GM23338 (cell line): Measurements from ENCODE around the gene DUSP6. TPM values are rescaled to one million over a fixed set of nuclear protein-coding genes. Genes with fewer than 3 reads are reported as not detected.

Experiments used
- ATAC-seq: fragments of 200-7000 bp; cut with Tn5 transposase; 3 replicates; pipeline ENCODE4 v1.9.1; 2020
- DNase-seq: peaks from one replicate; pipeline ENCODE4 v3.0.0-alpha.2; 2015; ENCODE audit warnings: low spot score
- H2AFZ ChIP-seq: fragments of 200-600 bp; sonication (generic); 2 replicates; pipeline ENCODE4 v1.8.0; 2016; ENCODE audit warnings: antibody characterized with exemption, mild to moderate bottlenecking, moderate library complexity
- H3F3A ChIP-seq: fragments of 200-600 bp; sonication (generic); replicated peaks from 2 replicates; pipeline ENCODE4 v1.8.0; 2017; ENCODE audit warnings: antibody characterized with exemption, mixed run types, low read depth
- H3K27ac ChIP-seq: fragments of 200-600 bp; sonication (generic); 2 replicates; pipeline ENCODE4 v1.6.1; 2016; ENCODE audit warnings: low read depth
- H3K27me3 ChIP-seq: fragments of 200-600 bp; sonication (generic); 2 replicates; pipeline ENCODE4 v1.8.0; 2016; ENCODE audit warnings: mild to moderate bottlenecking, mixed run types, moderate library complexity; ENCODE audit not compliant: insufficient read depth
- H3K36me3 ChIP-seq: fragments of 200-600 bp; sonication (generic); 2 replicates; pipeline ENCODE4 v1.8.0; 2016; ENCODE audit warnings: mild to moderate bottlenecking; ENCODE audit not compliant: insufficient read depth
- H3K4me1 ChIP-seq: fragments of 200-600 bp; sonication (generic); 2 replicates; pipeline ENCODE4 v1.8.0; 2016; ENCODE audit warnings: mild to moderate bottlenecking, moderate library complexity; ENCODE audit not compliant: insufficient read depth
- H3K4me2 ChIP-seq: fragments of 200-600 bp; sonication (generic); 2 replicates; pipeline ENCODE4 v1.7.1; 2017; ENCODE audit warnings: mixed run types
- H3K4me3 ChIP-seq: fragments of 200-600 bp; sonication (generic); 2 replicates; pipeline ENCODE4 v1.6.1; 2016; ENCODE audit warnings: mixed run types
- H3K79me2 ChIP-seq: fragments of 200-600 bp; sonication (generic); replicated peaks from 2 replicates; pipeline ENCODE4 v1.8.0; 2017; ENCODE audit warnings: mild to moderate bottlenecking; ENCODE audit not compliant: insufficient read depth
- H3K9me2 ChIP-seq: fragments of 200-600 bp; sonication (generic); 2 replicates; pipeline ENCODE4 v1.8.0; 2017; ENCODE audit not compliant: insufficient read depth
- H4K20me1 ChIP-seq: fragments of 200-600 bp; sonication (generic); replicated peaks from 2 replicates; pipeline ENCODE4 v1.8.0; 2017; ENCODE audit warnings: mild to moderate bottlenecking; ENCODE audit not compliant: insufficient read depth
- H3K27ac Mint-ChIP-seq: 2 replicates; pipeline ENCODE4 v1.8.0; 2020; ENCODE audit warnings: inconsistent platforms, mild to moderate bottlenecking, moderate library complexity, mixed read lengths
- H3K27me3 Mint-ChIP-seq: 3 replicates; pipeline ENCODE4 v1.8.0; 2022; ENCODE audit warnings: low read depth, mild to moderate bottlenecking, moderate library complexity, mixed read lengths, inconsistent platforms; ENCODE audit not compliant: insufficient read depth, poor library complexity
- H3K36me3 Mint-ChIP-seq: 3 replicates; pipeline ENCODE4 v1.8.0; 2021; ENCODE audit warnings: low read depth, mild to moderate bottlenecking, inconsistent platforms, moderate library complexity, mixed read lengths
- H3K4me1 Mint-ChIP-seq: 3 replicates; pipeline ENCODE4 v1.8.0; 2020; ENCODE audit warnings: mild to moderate bottlenecking, inconsistent platforms, mixed read lengths
- H3K4me3 Mint-ChIP-seq: 3 replicates; pipeline ENCODE4 v1.8.0; 2021; ENCODE audit warnings: moderate library complexity, mild to moderate bottlenecking, inconsistent platforms, mixed read lengths
- H3K9me3 Mint-ChIP-seq: 3 replicates; pipeline ENCODE4 v1.8.0; 2020; ENCODE audit warnings: moderate library complexity, mild to moderate bottlenecking, inconsistent platforms, mixed read lengths
- CTCF ChIP-seq, 2 experiments: fragments of 200-600 bp in 1 of 2; sonication (generic) in 1 of 2; conservative IDR thresholded peaks; 2 replicates each; pipeline versions ENCODE4 v1.5.1 to v1.6.1; 2016 to 2017; ENCODE audit warnings: antibody characterized with exemption in 2 of 2, low read depth in 2 of 2, mild to moderate bottlenecking in 2 of 2, moderate library complexity in 1 of 2
- EZH2 ChIP-seq: fragments of 200-600 bp; sonication (generic); IDR thresholded peaks from one replicate; pipeline ENCODE4 v1.8.0; 2017; ENCODE audit warnings: antibody characterized with exemption, mild to moderate bottlenecking, low read depth; ENCODE audit not compliant: unreplicated experiment
- EZH2phosphoT487 ChIP-seq: fragments of 200-600 bp; sonication (generic); IDR thresholded peaks from one replicate; pipeline ENCODE4 v1.8.1; 2018; ENCODE audit warnings: antibody characterized with exemption; ENCODE audit not compliant: unreplicated experiment
- JUNB ChIP-seq: IDR thresholded peaks from one replicate; pipeline ENCODE4 v1.6.1; 2016; ENCODE audit warnings: antibody characterized with exemption; ENCODE audit not compliant: unreplicated experiment
- NANOG ChIP-seq: IDR thresholded peaks from 2 replicates; pipeline ENCODE4 v1.6.1; 2016; ENCODE audit warnings: antibody characterized with exemption, borderline replicate concordance
- POLR2AphosphoS5 ChIP-seq: IDR thresholded peaks from 2 replicates; pipeline ENCODE4 v1.6.1; 2016; ENCODE audit warnings: antibody characterized with exemption, low read depth
- REST ChIP-seq: IDR thresholded peaks from one replicate; pipeline ENCODE4 v1.6.1; 2018; ENCODE audit warnings: antibody characterized with exemption; ENCODE audit not compliant: unreplicated experiment
- ZNF114 ChIP-seq: fragments of 250-450 bp; sonication (Bioruptor Pico); IDR thresholded peaks from 2 replicates; pipeline ENCODE4 v1.5.0; 2020; ENCODE audit warnings: mild to moderate bottlenecking, moderate library complexity
- ZNF331 ChIP-seq: fragments of 250-450 bp; sonication (Bioruptor Pico); IDR thresholded peaks from 2 replicates; pipeline ENCODE4 v1.5.0; 2020; ENCODE audit warnings: low read depth, mild to moderate bottlenecking, moderate library complexity
- ZNF462 ChIP-seq: fragments of 250-450 bp; sonication (Bioruptor Pico); IDR thresholded peaks from 2 replicates; pipeline ENCODE4 v1.5.0; 2020; ENCODE audit warnings: mild to moderate bottlenecking, moderate library complexity
- polyA plus RNA-seq: library from polyadenylated mRNA; unstranded; fragments of >200 nt; fragmentation: Nextera tagmentation; extraction: Ambion mirVana; gene quantifications from 2 replicates; pipeline ENCODE4 v1.2.1, GENCODE V29; 2016
- total RNA-seq: library from RNA; depleted of rRNA; stranded (reverse); fragments of >200 nt; shearing (Covaris generic); gene quantifications from 2 replicates; pipeline ENCODE4 v1.2.3, GENCODE V29; 2014

The DUSP6 gene
- total and polyA plus RNA-seq, 2 experiments from 2014 or later: 117 to 191 TPM

- Mint-ChIP-seq H3K27ac (no peak overlapping the region), H3K9me3 (no peaks in the 10 kb centered on the region), H3K27me3 (no peaks in the 10 kb centered on the region), H3K4me3 (no peak overlapping the region), H3K4me1 (peaks cover 17% of the 10 kb centered on the region; the same call in 2 of the 3 replicates), H3K36me3 (no peaks in the 10 kb centered on the region)
- DNase-seq: no peak
- no peak overlapping the region for H3K27ac ChIP-seq
- no peaks in the 10 kb centered on the region for H4K20me1 ChIP-seq
- no peaks in the 10 kb centered on the region for H3K36me3 ChIP-seq
- TF ChIP-seq POLR2AphosphoS5 (no peak), ZNF114 (CRISPR knock-in tag) (no peak), CTCF (conservative IDR thresholded peaks at IDR 0.05; ENCODE audit: low read depth in 2 of 2) (no peak), ZNF331 (CRISPR knock-in tag) (no peak), EZH2 (no peak), ZNF462 (CRISPR knock-in tag) (no peak), NANOG (no peak), JUNB (no peak), REST (no peak), EZH2phosphoT487 (no peak)
- H3K4me3 ChIP-seq: no peak overlapping the region
- H3K9me2 ChIP-seq: no peaks in the 10 kb centered on the region
- no peaks in the 10 kb centered on the region for H3F3A ChIP-seq
- H3K4me2 ChIP-seq: no peak overlapping the region
- no peak for ATAC-seq
- peaks cover 6% of the 10 kb centered on the region; the same call in 1 of the 2 replicates for H3K4me1 ChIP-seq
- H3K27me3 ChIP-seq: no peaks in the 10 kb centered on the region
- no peaks in the 10 kb centered on the region for H3K79me2 ChIP-seq
- no peak overlapping the region for H2AFZ ChIP-seq
Observed at GRCh38 chr12:89314060-89314761, 38.1 kb downstream of the DUSP6 start.
